CD4-positive, alpha-beta T cell treated with Interleukin-4 for 1 hour (primary cell): ENCODE data around the gene TYW1B.
"Not testable (repeated sequence)": the region's sequence is repeated elsewhere in the genome, so short reads cannot be mapped to it uniquely, and the experiment has no call there.

Source experiments
- DNase-seq, 2 donors: peaks; one replicate each; pipeline ENCODE4 v3.0.0-alpha.2; 2020 to 2022

Gene TYW1B

DNA sequence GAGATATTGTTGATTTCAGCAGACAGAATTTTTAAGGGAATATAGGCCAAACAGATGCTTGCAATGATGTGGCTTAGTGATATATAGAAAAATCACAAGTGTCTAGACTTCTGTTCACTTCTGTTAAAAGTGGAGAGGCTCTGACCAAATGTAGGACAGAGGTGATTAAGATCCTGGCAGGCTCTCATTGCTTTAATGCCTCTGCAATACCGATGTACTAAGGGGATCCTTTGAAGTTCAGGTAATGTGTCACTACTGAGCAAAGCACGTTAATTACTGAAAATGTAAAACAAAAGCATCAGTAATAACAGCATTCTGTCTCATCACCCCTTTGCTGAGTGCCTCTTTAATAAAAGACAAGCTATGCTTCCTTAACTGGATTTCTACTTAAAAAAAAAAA, 131.4 kb downstream of the TYW1B start:
- DNase-seq = not testable (repeated sequence)

DNA sequence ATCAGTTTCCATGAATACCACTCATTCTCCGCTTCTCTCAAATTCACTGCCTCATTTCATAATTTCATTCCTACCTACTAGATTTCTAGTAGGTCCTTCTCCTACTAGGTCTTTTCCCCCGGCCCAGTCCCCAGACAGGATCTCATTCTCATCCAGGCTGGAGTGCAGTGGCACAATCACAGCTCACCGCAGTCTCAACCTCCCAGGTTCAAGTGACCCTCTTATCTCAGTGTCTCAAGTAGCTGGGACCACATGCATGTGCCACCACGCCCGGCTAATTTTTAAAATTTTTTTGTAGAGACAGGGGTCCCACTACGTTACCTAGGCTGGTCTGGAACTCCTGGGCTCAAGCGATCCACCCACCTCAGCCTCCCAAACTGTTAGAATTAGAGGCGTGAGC, 132.5 kb downstream of the TYW1B start:
- DNase-seq = not testable (repeated sequence)

DNA sequence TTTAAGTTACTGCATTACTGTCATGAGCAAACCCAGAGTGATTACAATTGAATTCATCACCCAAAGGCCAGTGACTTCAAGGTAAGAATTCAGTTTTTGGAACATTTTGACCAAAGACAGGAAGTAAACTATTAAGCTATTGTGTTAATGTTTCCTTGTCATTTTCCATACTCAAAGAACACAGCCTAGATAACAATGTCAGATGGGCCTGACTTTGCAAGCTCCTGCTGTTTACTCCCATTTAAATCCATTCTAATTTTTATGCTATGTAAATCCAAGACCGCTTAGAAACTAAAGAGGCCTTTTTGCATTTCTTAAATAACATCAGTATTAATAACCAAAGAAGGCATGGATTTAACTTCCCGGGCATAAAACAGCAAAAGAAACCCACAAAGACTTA, 136.6 kb downstream of the TYW1B start:
- DNase-seq = not testable (repeated sequence)

DNA sequence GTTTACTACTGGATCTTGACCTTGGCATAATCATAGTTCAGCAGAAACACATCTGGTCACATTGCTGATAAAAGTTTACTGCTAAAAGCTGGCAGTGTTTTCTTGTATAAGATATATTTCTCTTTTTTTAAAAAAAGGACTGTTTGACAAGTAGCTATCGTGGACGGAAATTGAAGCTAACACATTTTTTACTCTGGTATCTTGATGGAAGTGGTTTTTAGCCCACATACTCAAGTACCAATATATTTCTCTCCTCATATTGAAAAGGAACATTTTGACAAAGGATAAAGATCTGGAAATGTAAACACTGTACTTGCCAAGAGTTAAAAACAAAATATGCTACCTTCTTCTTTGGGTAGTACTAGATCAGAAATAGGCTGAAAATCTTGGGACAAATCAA, 137.8 kb downstream of the TYW1B start:
- not testable (repeated sequence) for DNase-seq

DNA sequence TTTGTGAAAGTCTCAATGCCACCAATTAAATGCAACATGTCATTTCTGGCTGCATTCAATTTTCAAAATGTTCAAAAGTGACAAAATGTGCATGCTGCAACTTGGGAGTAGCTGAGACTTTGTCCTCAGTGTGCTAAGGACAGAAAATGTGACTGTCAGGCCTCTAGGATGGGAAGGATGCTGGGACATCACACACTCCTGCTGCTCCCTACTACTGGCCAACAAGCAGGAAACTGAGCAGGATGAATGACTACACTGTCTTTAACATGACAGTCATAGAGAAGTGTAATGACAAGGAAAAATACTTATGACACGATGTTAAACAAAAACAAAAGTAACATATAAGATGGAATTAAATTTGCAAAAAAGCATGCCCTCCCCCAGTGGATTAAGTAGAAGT, 138.7 kb downstream of the TYW1B start:
- not testable (repeated sequence) for DNase-seq

DNA sequence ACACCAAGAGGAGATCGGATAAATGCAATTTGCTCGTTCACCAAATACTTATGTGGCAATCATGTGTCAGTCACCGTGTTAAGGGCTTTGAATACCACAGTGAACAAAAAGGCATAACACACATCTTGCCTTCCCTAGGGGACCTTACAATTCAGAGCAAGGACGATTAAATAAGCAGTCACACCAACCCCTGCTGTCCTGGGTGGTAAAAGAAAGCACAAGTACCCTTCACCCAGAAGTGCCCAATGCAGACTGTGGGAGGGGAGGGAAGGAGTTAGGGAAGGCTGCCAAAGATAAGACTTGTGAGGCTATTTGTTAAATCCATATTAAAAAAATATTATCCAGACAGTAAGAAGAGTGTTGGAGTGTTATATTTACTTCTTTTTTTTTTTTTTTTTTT, 146.8 kb downstream of the TYW1B start:
- not testable (repeated sequence) for DNase-seq

DNA sequence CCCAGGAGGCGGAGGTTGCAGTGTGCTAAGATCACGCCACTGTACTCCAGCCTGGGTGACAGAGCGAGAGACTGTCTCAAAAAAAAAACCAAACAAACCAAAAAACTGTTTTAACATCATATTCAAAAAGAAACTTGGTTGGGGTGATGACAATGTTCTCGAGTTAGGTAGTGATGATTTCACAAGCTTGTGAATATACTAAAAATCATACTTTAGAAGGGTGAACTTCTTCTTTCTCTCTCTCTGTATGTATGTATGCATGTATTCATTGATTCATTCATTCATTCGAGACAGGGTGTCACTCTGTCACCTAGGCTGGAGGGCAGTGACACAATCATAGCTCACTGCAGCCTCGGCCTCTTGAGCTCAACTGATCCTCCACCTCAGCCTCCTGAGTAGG, 151.1 kb downstream of the TYW1B start:
- DNase-seq = not testable (repeated sequence)

DNA sequence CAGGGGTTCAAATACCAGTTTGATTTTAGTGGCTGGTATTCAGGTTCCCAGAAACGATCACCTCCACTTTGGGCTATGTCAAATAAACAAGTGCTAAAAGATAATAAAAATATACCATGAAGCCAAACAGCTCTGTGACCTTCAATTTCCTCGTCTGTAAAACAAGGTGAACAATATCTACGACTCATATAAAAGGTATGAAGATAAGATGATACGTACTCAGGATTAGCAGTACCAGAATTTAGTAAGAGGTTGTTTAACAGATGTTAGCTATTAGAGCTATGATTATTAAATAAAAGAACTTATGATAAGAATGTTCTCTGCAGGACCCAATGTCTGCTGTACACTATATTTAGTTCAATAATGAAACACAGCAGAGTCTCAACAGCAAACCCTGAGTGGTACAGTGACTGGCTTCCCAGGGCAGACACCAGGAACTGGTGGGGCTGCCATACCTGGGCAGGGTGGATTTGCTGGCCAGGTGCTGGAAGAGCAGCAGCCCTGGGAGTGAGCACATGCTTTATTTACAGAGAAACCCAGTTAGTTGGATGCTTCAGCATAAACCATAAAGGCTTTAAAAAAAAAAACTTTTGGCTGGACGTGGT, 151.8 kb downstream of the TYW1B start:
- not testable (repeated sequence) for DNase-seq

DNA sequence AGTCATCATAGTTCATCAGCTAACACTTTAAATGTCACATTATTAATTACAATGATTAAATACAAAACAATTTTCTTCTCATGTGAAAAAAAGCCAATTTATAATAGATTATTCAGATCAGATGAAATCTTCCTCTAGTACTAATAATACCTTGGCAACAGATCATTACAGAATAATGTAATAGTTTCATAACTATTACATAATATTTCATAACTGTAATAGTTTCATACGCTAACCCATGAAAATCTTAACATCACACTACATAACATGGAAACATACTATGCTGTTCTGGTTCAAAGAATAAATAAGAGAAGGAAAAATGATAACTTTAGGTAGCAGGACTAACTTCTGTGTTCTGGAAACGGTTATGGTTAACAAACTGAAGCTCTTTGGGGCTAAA, 152.3 kb downstream of the TYW1B start:
- not testable (repeated sequence) for DNase-seq

DNA sequence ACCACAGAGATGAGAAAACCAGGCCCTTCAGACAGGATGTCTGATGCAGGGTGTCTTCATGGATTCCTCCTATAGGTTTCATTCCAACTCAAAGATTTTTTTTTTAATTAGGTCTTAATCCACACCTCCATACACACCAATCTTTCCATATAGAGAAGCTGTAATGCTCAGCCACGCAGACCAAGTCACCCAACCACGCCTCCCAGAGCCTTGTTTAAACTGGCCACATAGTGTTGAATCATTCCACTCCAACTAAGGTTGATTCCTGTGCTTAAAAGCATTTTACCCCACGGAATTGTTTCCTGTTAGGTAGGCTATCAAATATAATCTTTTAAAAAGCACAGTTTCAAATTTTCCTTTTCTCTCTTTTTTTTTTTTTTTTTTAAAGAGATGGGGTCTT, 153.6 kb downstream of the TYW1B start:
- no peak for DNase-seq

DNA sequence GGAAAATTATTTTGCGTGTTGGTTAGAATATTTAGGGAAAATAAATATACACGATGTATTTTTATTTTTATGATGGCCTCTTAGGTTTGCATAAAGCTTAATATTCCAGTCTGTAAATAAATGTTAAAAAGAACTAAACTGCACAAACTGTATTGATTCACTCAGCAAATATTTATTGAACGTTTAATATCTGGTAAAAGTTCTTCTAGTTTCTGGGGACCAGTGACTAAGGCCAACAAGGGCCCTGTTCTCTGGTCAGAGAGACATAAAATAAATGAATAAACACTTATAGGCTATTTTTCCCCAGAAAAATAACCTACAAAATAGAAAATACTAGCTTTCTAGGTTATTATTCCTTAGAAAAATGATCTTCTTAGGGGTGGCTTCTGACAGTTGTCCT, 157.2 kb downstream of the TYW1B start:
- not testable (repeated sequence) for DNase-seq

DNA sequence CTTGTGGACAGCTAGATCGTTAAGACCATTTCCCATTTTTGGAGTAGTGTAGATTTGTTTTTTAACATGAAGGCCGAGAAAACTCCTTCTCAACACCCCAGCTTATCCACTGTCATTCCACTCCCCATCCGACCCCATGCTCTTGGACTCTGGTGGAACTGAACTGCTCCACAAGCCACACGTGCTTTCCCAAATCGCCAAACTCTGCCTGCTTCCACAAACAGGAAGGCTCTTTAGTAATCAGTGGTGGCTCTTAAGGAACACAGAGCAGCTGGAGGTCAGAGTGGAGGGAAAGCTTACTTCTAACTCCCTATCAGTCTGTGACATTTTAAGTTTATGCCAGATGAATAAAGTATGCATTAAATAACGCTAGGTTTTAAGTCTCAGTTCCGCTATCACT, 159.6 kb downstream of the TYW1B start:
- DNase-seq = not testable (repeated sequence)

DNA sequence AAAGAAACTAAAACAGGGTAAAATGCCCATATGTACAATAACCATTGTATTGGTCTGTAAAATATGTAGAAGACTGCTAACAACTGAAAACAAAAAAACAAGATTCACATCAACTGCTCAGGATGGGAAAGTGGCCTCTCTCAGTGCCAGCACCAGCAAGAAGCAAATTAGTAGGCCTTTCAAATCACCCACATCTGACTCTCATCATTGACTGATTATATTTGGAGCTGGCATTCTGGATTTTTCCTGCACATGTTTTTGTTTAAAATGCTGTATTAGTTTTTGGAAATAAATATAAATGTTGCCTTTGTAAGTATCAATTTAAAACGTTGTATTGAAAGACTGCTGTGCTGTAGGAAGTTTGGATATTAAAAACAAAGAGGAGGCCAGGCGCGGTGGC, 161.0 kb downstream of the TYW1B start:
- not testable (repeated sequence) for DNase-seq

DNA sequence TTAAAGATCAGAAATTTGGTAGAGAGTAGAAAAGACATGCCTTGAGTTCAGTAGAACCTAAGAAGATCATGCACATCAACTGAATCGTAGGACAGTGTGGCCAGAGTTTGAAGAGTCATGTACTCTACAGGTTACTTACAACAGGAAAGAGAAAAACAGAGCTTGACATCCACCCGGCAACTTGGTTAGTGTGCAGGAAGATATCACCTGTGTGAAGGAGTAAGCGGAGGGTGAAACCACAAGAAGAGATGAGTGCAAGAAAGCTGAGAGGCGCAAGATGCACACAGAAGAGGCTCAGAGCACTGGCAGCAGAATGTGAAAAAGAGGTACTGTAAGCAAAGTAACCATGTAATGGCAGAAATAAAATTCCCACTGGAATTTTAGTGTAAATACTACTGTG, 179.4 kb downstream of the TYW1B start:
- DNase-seq = peak in 1 of 2 donors; percentile 1

DNA sequence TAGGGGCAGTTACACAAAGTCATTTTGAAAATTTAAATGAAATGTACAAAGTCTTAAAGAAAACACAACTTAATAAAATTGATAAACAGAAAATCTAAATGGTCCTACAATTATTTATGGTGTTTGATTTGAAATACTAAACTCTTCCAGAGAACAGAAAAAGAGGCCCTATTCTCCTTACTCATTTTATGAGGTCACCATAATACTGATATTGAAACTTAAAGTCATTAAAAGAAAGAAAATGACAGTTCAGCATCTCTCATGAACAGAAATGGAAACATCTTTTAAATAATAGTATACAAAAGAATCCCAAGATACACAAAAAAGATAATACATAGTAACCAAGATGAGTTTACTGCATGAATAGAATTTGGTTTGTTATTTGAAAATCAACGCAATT, 184.3 kb downstream of the TYW1B start:
- DNase-seq = not testable (repeated sequence)

DNA sequence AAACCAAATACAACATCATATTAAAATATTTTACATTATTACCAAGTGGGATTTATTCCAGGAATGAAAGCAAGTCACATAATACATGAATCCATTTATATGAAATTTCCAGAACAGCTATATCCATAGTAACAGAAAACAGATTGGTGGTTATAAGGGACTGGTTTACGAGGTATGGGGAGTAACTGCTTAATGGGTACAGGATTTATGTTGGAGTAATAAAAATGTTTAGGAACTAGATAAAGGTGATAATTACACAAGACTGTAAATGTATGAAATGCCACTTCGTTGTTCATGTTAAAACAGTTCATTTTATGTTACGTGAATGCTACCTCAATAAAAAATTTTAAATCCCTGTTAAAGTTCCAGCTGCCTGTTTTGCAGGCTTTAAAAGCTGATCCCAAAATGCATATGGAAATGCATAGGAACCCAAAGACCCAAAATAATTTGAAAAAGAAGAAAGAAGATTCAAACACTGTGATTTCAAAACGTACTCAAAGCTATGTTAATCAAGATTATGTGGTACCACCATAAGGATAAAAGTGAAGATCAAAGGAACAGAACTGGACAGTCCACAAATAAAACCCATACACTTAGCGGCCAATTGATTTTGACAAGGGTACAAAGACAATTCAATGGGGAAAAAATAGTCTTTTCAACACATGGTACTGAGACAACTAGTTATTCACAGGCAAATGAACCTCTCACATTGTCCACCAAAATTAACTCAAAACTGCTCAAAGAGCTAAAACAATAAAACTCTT, 186.3 kb downstream of the TYW1B start:
- not testable (repeated sequence) for DNase-seq

DNA sequence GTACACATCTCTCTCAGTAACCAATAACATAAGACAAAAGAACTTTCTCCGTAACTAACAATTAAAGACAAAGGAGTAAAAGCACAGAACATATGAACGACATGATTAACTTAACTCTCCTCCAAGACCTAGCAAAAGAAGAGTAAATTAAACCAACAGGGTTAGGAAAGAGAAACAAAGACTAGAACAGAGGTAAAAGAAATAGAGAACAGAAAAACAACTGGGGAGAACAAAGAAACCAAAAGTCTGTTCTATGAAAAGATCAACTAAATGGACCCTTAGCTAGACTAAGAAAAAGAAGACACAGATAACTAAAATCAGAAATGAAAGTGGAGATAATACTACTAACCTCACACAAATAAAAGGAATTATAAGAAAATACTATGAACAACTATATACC, 187.3 kb downstream of the TYW1B start:
- not testable (repeated sequence) for DNase-seq

DNA sequence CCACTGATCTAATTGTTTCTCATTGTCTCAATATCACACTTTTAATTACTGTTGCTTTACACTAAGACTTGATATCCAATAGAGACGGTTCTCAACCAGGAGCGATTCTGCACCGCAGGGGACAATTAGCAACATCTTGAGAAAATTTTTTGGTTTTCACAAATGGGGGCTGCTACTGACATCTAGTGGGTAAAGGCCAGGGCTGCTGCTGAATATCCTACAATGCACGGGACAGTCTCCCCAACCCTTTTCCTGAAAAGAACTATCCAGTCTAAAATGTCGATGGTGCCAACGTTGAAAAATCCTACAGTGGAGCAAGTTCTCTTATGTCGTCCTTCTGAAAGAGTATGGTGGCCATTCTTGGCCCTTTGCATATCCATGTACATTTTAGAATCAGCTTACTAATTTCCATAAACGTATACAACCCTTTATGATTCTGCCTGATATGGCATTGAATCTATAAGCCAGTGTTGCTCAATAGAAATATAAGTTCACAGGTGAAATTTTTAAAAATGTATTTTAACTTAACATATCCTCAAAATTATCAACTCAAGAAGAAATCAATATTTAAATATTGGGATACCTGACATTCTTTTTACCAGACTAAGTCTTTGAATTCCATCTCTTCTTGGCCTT, 192.6 kb downstream of the TYW1B start:
- DNase-seq = not testable (repeated sequence)

DNA sequence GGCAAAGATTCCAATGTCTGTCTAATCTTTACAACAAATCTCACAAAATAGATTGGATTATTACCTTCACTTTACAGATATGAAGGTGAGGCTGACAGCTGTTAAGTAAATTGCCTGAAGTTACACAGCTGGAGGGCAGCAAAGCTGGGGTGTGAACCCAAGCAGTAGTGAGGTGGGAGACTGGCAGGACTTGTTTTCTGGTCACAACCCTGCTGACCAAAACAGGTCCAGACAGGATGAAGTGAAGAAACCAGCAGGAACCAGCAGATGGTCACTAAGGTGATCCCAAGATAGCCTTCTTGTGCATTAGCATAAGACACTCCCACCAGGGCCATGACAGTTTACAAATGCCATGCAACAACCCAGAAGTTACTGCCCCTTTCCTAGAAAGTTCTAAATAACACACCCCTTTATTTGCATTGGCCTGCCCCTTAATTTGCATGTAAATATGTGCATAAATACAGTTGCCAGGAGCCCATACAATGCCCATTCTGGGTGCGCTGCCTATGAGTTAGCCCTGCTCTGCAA, 195.2 kb downstream of the TYW1B start:
- DNase-seq = not testable (repeated sequence)

DNA sequence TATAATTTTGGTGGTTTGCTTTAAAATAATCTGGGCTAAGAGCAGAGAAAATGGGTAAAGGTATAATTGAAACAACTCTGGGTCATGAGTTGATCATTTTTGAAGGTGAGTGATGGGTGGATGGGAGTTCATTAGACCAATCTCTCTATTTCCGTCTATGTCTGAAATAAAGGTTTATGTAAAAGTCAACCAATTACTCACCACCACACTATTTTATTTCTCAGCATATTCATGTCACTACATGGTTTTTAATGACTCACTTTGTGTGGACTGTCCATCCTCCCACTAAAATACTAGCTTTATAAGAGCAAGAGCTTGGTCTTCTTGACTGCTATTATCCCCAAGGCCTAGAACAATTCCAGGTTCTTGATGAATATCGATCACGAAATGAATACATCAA, 199.6 kb downstream of the TYW1B start:
- not testable (repeated sequence) for DNase-seq

DNA sequence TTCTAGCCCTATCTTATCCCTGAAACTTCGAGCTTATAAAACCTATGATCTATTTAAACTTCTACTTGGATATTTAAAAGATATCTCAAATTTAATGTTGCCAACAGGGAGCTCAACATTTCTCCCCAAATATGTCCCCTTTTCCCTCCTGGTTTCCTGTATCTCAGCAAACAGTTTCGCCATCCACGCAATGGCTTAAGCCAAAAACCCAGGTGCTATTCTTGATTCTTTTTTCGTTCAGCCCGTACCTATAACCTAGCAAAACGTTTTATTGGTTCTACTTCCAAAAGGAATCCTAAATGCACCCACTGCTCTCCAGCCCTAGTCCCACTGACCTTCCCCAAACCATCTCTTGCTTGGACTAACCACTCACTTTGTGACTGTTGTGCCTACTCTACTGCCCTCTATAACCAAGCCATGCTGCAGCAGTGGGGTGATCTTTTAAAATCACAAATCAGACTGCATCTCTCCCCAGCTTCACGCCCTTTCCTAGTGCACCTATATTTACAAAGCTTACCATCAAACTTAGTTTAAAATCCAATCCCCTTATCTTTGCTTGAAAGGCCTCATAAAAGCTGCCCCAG, 201.5 kb downstream of the TYW1B start:
- not testable (repeated sequence) for DNase-seq

DNA sequence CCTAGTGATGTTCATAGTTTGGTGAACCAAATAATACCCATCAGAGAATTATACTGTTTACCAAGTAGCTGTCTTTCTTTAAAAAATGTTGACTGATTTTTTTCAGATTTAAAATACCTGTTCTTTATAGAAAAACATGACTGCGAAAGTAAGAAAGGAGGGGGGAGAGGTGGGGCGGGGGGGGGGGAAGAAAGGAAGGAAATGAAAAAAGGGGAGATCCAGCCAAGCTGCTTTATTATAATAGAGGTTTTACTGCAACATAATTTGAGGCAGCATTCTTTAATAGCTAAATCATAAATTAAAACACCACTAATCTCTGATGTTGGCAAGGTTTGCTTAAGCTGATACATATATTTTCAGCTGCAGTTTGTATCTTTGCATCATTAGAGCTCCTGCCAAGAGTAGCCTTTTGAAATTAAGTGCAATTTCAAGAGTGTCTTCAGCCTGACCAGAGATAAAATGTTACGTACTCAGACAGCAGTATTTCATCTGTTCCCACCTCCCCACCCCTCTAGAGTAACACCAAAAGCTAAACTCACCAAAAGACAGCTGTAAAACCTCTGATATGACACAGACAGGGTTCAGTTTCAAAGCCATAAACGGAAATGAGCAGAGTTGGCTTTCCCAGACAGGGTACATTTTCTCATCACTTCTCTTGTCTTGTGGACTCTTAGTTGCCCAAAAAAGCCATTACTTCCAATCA, 202.1 kb downstream of the TYW1B start:
- DNase-seq = not testable (repeated sequence)

DNA sequence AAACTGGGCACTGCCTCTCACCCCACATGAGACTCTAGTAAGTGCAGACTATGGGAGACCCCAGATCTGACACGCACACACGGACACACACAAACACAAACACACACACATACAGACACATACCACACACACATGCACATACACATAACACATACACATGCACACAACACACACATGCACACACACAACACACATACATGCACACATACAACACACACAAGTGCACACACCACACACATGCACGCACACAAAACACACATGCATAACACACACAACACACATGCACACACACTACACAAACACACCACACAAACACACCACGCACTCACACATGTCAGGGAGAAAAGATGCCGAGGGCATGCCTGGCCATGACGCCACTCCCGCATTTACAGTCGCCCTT, 205.5 kb downstream of the TYW1B start:
- DNase-seq = no peak
